Esophagus squamous epithelium (tissue), 4 donors: ENCODE measurements around the gene FAM228B.

Source experiments
- POLR2A ChIP-seq, 4 donors: fragments of 450-650 bp; IDR thresholded peaks; one replicate each; pipeline ENCODE4 v1.6.1; 2017; ENCODE audit warnings: antibody characterized with exemption in 4 of 4, mild to moderate bottlenecking in 4 of 4, moderate library complexity in 3 of 4
- TF ChIP-seq, protein P1 (sequence below), 6 experiments: fragments of 450-650 bp in 4 of 6; fragments of 200-600 bp in 2 of 6; sonication (generic) in 2 of 6; IDR thresholded peaks; one replicate each; pipeline ENCODE4 v1.5.1; 2016 to 2019; ENCODE audit warnings: antibody characterized with exemption in 6 of 6, mild to moderate bottlenecking in 4 of 6, moderate library complexity in 4 of 6

DNA sequence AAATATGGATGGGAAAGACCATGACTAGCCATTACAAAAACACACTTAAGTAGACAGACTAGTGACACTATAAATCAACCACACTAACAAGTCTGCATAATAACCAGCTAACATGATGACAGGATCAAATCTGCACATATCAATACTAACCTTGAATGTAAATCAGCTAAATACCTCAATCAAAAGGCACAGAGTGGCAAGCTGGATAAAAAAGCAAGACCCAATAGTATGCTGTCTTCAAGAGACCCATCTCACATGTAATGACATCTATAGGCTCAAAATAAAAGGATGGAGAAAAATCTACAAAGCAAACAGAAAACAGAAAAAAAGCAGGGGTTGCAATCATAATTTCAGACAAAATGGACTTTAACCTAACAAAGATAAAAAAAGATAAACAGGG lies 16.5 kb upstream of the FAM228B start:
- TF ChIP-seq, protein P1, sequence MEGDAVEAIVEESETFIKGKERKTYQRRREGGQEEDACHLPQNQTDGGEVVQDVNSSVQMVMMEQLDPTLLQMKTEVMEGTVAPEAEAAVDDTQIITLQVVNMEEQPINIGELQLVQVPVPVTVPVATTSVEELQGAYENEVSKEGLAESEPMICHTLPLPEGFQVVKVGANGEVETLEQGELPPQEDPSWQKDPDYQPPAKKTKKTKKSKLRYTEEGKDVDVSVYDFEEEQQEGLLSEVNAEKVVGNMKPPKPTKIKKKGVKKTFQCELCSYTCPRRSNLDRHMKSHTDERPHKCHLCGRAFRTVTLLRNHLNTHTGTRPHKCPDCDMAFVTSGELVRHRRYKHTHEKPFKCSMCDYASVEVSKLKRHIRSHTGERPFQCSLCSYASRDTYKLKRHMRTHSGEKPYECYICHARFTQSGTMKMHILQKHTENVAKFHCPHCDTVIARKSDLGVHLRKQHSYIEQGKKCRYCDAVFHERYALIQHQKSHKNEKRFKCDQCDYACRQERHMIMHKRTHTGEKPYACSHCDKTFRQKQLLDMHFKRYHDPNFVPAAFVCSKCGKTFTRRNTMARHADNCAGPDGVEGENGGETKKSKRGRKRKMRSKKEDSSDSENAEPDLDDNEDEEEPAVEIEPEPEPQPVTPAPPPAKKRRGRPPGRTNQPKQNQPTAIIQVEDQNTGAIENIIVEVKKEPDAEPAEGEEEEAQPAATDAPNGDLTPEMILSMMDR (IDR thresholded peaks at IDR 0.05), result no peak
- TF ChIP-seq POLR2A (IDR thresholded peaks at IDR 0.05), result no peak
